SU-DHL-6 (cell line): ENCODE results near the gene IRX4.

Experiments
- CTCF ChIP-seq: fragments of 200-600 bp; sonication (generic); IDR thresholded peaks from one replicate; pipeline ENCODE4 v1.5.1; 2017; ENCODE audit warnings: antibody characterized with exemption, mild to moderate bottlenecking, low read length, moderate library complexity; ENCODE audit not compliant: insufficient read depth, poor library complexity, severe bottlenecking
- EZH2phosphoT487 ChIP-seq: fragments of 200-600 bp; sonication (generic), shearing (Covaris generic); conservative IDR thresholded peaks from 2 replicates; pipeline ENCODE4 v1.6.1; 2018; ENCODE audit warnings: mild to moderate bottlenecking, antibody characterized with exemption, low read length, moderate library complexity, mixed read lengths

GRCh38 chr5:1907616-1908015, 24.9 kb upstream of the IRX4 start:
- TF ChIP-seq CTCF (no peak), EZH2phosphoT487 (no peak)
